ENCODE data around the gene CLIC1.

DNA sequence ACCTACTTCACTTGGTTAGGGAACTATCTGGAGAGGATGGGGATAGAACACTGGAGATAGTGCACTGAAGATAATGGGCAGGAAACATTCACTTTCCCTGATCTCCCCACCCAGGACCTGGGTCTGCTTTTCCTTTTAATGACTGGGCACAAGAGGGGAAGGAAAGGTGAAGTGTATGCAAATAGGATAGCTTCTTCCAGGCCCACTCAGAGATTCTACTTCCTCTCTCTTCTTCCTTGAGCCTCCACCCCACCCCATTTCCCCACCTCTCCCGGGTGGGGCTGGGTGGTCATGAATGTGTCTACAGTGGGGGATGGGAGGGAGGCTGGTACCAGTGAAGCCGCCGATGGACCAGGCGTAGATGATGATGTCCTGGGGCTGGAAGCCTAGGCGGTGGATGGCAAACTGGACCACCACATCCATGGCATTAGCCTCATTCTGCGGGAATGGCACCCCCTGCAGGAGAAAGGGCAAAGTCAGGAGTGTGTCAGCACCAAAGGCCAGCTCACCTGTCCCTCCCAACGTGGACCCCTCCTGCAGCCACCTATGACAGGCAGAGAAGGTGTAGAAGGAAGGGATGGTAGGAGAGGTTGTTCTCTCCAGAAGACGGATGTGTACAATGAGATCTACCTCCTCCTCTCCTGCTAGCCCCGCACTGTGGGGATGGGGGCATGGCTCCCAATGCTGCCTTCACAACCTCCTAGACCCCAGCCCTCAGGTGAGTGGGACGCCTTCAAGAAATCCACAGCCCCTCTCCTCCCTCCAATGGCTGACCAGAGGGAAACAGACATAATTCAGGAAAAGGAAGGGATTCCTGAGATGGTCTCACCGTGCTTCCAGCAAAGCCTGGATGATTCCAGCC lies 46.9 kb downstream of the CLIC1 start:
- TF ChIP-seq, protein P1, sequence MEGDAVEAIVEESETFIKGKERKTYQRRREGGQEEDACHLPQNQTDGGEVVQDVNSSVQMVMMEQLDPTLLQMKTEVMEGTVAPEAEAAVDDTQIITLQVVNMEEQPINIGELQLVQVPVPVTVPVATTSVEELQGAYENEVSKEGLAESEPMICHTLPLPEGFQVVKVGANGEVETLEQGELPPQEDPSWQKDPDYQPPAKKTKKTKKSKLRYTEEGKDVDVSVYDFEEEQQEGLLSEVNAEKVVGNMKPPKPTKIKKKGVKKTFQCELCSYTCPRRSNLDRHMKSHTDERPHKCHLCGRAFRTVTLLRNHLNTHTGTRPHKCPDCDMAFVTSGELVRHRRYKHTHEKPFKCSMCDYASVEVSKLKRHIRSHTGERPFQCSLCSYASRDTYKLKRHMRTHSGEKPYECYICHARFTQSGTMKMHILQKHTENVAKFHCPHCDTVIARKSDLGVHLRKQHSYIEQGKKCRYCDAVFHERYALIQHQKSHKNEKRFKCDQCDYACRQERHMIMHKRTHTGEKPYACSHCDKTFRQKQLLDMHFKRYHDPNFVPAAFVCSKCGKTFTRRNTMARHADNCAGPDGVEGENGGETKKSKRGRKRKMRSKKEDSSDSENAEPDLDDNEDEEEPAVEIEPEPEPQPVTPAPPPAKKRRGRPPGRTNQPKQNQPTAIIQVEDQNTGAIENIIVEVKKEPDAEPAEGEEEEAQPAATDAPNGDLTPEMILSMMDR (conservative IDR thresholded peaks at IDR 0.05 in 1 of 2, IDR thresholded peaks at IDR 0.05 in 1 of 2; ENCODE audit: extremely low read depth in 1 of 2, insufficient read depth in 1 of 2, low read depth in 1 of 2, low read length in 2 of 2) = peak; percentile 36 to 46
- TF ChIP-seq EZH2 (IDR thresholded peaks at IDR 0.05; ENCODE audit: borderline replicate concordance, low read length) = no peak

All from mammary epithelial cell (primary cell).